Calu3 (cell line): ENCODE data around the gene LIN7A. TPM values are rescaled to one million over a fixed set of nuclear protein-coding genes. Genes with fewer than 3 reads are reported as not detected.

Experiments
- BruUV-seq: library from RNA; stranded (reverse); fragments of 400-500 nt; replicated peaks from 2 replicates; lab custom pipeline; 2021; lab: Mats Ljungman, UMichigan
- CTCF ChIA-PET: fragments of 300-600 bp; sonication (Branson Sonifier 250); formaldehyde crosslinking; loops from one replicate; lab custom pipeline; 2022; ENCODE audit warnings: antibody characterized with exemption; lab: Charles Lee
- DNase-seq: peaks from one replicate; pipeline ENCODE4 v3.0.0; 2022
- H3K27ac Mint-ChIP-seq: one replicate; pipeline ENCODE4 v1.8.0; 2022; ENCODE audit warnings: mixed read lengths; ENCODE audit not compliant: unreplicated experiment
- H3K27me3 Mint-ChIP-seq: one replicate; pipeline ENCODE4 v1.8.0; 2022; ENCODE audit warnings: mixed read lengths; ENCODE audit not compliant: unreplicated experiment
- H3K36me3 Mint-ChIP-seq: one replicate; pipeline ENCODE4 v1.8.0; 2022; ENCODE audit warnings: mild to moderate bottlenecking, moderate library complexity, mixed read lengths; ENCODE audit not compliant: insufficient read depth, unreplicated experiment
- H3K4me1 Mint-ChIP-seq: one replicate; pipeline ENCODE4 v1.8.0; 2022; ENCODE audit warnings: mild to moderate bottlenecking, low read depth, mixed read lengths; ENCODE audit not compliant: unreplicated experiment
- H3K4me3 Mint-ChIP-seq: one replicate; pipeline ENCODE4 v1.8.0; 2022; ENCODE audit warnings: mild to moderate bottlenecking, low read depth, moderate library complexity, mixed read lengths; ENCODE audit not compliant: unreplicated experiment
- H3K9me3 Mint-ChIP-seq: one replicate; pipeline ENCODE4 v1.8.0; 2022; ENCODE audit warnings: low read depth, mixed read lengths; ENCODE audit not compliant: unreplicated experiment
- intact Hi-C: fragments of 100-400 bp; cut with micrococcal nuclease; formaldehyde crosslinking; loops from one replicate; pipeline ENCODE4 v1.10.0; 2022; ENCODE audit not compliant: unreplicated experiment
- total RNA-seq: library from RNA; stranded (reverse); gene quantifications from 2 replicates; pipeline ENCODE4 v1.2.3, GENCODE V29; 2022
- TF ChIP-seq, protein P1 (sequence below): fragments of 200-600 bp; IDR thresholded peaks from one replicate; pipeline ENCODE4 v1.8.0; 2022; ENCODE audit warnings: antibody characterized with exemption; ENCODE audit not compliant: unreplicated experiment

Gene LIN7A
- total RNA-seq, 1 experiment from 2014 or later: 0.73 TPM

DNA sequence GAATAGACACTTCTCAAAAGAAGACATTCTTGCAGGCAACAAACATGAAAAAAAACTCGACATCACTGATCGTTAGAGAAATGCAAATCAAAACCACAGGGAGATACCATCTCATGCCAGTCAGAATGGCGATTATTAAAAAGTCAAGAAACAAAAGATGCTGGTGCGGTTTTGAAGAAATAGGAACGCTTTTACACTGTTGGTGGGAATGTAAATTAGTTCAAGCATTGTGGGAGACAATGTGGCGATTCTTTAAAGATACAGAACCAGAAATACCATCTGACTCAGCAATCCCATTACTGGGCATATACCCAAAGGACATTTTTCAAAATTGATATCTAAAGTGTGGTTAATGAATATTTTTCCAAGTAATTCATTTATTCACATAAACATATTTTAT, 39.6 kb upstream of the LIN7A start:
- Mint-ChIP-seq H3K4me3 (no peak overlapping the region), H3K36me3 (no peaks in the 10 kb centered on the region), H3K9me3 (peaks cover 3% of the 10 kb centered on the region), H3K27me3 (no peaks in the 10 kb centered on the region), H3K4me1 (peaks cover 8% of the 10 kb centered on the region), H3K27ac (no peak overlapping the region)
- no TSS peak for BruUV-seq
- DNase-seq: no peak
- CTCF ChIA-PET: no interaction called here
- TF ChIP-seq, protein P1, sequence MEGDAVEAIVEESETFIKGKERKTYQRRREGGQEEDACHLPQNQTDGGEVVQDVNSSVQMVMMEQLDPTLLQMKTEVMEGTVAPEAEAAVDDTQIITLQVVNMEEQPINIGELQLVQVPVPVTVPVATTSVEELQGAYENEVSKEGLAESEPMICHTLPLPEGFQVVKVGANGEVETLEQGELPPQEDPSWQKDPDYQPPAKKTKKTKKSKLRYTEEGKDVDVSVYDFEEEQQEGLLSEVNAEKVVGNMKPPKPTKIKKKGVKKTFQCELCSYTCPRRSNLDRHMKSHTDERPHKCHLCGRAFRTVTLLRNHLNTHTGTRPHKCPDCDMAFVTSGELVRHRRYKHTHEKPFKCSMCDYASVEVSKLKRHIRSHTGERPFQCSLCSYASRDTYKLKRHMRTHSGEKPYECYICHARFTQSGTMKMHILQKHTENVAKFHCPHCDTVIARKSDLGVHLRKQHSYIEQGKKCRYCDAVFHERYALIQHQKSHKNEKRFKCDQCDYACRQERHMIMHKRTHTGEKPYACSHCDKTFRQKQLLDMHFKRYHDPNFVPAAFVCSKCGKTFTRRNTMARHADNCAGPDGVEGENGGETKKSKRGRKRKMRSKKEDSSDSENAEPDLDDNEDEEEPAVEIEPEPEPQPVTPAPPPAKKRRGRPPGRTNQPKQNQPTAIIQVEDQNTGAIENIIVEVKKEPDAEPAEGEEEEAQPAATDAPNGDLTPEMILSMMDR: no peak
- intact Hi-C loops: no loop called here

DNA sequence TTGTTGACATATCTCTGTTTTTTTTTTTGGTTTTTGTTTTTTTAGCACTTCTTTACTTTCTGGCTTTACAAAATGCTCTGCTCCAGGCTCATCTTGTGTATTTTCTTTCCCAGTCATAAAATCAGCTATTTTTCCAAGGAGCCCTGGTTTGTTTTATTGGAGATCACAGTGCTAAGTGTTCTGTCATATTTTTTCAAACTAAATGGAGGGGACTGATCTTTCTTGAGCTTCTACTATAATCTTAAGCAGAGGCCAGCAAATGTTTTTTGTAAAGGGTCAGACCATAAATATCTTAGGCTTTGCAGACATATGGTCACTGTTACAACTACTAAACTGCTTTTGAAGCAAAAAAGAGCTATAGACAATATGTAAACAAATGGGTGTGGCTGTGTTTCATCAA, 30.6 kb upstream of the LIN7A start:
- H3K4me3 Mint-ChIP-seq: no peak overlapping the region
- CTCF ChIA-PET: no interaction called here
- no peaks in the 10 kb centered on the region for H3K4me1 Mint-ChIP-seq
- BruUV-seq: no TSS peak
- no peaks in the 10 kb centered on the region for H3K36me3 Mint-ChIP-seq
- H3K27ac Mint-ChIP-seq: no peak overlapping the region
- H3K27me3 Mint-ChIP-seq: no peaks in the 10 kb centered on the region
- no peaks in the 10 kb centered on the region for H3K9me3 Mint-ChIP-seq
- intact Hi-C loops: no loop called here
- TF ChIP-seq, protein P1: no peak
- no peak for DNase-seq

GRCh38 chr12:80967565-80967964, 29.8 kb upstream of the LIN7A start:
- Mint-ChIP-seq H3K4me1 (no peaks in the 10 kb centered on the region), H3K4me3 (no peak overlapping the region), H3K36me3 (no peaks in the 10 kb centered on the region), H3K9me3 (no peaks in the 10 kb centered on the region), H3K27me3 (no peaks in the 10 kb centered on the region), H3K27ac (no peak overlapping the region)
- TF ChIP-seq, protein P1: no peak
- CTCF ChIA-PET: no interaction called here
- no TSS peak for BruUV-seq
- intact Hi-C loops: no loop called here
- no peak for DNase-seq

GRCh38 chr12:80966001-80966400, 28.3 kb upstream of the LIN7A start:
- Mint-ChIP-seq H3K9me3 (no peaks in the 10 kb centered on the region), H3K4me3 (no peak overlapping the region), H3K4me1 (no peaks in the 10 kb centered on the region), H3K27ac (no peak overlapping the region), H3K27me3 (no peaks in the 10 kb centered on the region), H3K36me3 (no peaks in the 10 kb centered on the region)
- CTCF ChIA-PET: no interaction called here
- TF ChIP-seq, protein P1: no peak
- intact Hi-C loops: no loop called here
- BruUV-seq: no TSS peak
- no peak for DNase-seq
